AG04450 (cell line): Measurements from ENCODE around the gene ABT1. TPM values are rescaled to one million over a fixed set of nuclear protein-coding genes. Genes with fewer than 3 reads are reported as not detected.

Source experiments
- CTCF ChIA-PET: fragments of 300-600, 350-600 bp; formaldehyde crosslinking; extraction: SDS; loops from one replicate; lab custom pipeline; 2022; ENCODE audit warnings: antibody characterized with exemption, inconsistent platforms; lab: Charles Lee
- POLR2A ChIA-PET: fragments of 350-600 bp; formaldehyde crosslinking; extraction: SDS; loops from one replicate; lab custom pipeline; 2021; ENCODE audit warnings: antibody characterized with exemption, inconsistent platforms; lab: Yijun Ruan, JAX
- DNase-seq: peaks from one replicate; pipeline ENCODE4 v3.0.0-alpha.2; 2011; ENCODE audit warnings: low read depth, low spot score
- H3K27ac ChIP-seq: one replicate; pipeline ENCODE4 v1.5.1; 2012; ENCODE audit warnings: low read depth, low read length, control low read depth
- H3K27me3 ChIP-seq: one replicate; pipeline ENCODE4 v1.6.0; 2012; ENCODE audit warnings: low read length; ENCODE audit not compliant: control insufficient read depth, insufficient read depth
- H3K4me3 ChIP-seq: 2 replicates; pipeline ENCODE4 v1.5.1; 2011; ENCODE audit warnings: mild to moderate bottlenecking, low read depth, low read length, control low read depth
- H3K9me3 ChIP-seq: 2 replicates; pipeline ENCODE4 v1.5.1; 2012; ENCODE audit warnings: low read length; ENCODE audit not compliant: control insufficient read depth, insufficient read depth
- CTCF ChIP-seq: IDR thresholded peaks from 2 replicates; pipeline ENCODE4 v1.5.1; 2011; ENCODE audit warnings: low read depth, low read length, control low read depth, inconsistent platforms
- polyA plus RNA-seq: library from polyadenylated mRNA; depleted of rRNA; stranded (reverse); fragments of >200 nt; gene quantifications from 2 replicates; pipeline ENCODE4 v1.2.3, GENCODE V29; 2011

Gene ABT1
- polyA plus RNA-seq, 1 experiment = 12.8 TPM

GRCh38 chr6:26600759-26601158 is 4.0 kb downstream of the ABT1 start:
- ChIA-PET CTCF (interaction anchor here (1.1 to 1.7 kb wide), 2 partner anchors 478 to 526 kb away, joined by 5 to 6 read pairs; no protein-coding TSS in a partner anchor), POLR2A (interaction anchor here (0.8 kb wide), 1 partner anchor 25 kb away, joined by 4 read pairs; no protein-coding TSS in a partner anchor)
- no peak for TF ChIP-seq CTCF

GRCh38 chr6:26602262-26602661 is 5.5 kb downstream of the ABT1 start:
- no peak overlapping the region for H3K27ac ChIP-seq
- CTCF ChIA-PET = interaction anchor here (1.1 kb wide), 1 partner anchor 477 kb away, joined by 7 read pairs; no protein-coding TSS in a partner anchor
- H3K27me3 ChIP-seq = no peaks in the 10 kb centered on the region
- no peak overlapping the region for H3K4me3 ChIP-seq
- TF ChIP-seq CTCF = no peak
- POLR2A ChIA-PET = no interaction called here
- no peaks in the 10 kb centered on the region; the same call in 1 of the 2 replicates for H3K9me3 ChIP-seq
- no peak for DNase-seq

More at GRCh38 chr6:26600759-26601158, 4.0 kb downstream of the ABT1 start:
- no peak overlapping the region for H3K27ac ChIP-seq
- DNase-seq = no peak
- no peak overlapping the region for H3K4me3 ChIP-seq
- no peaks in the 10 kb centered on the region; the same call in 1 of the 2 replicates for H3K9me3 ChIP-seq
- H3K27me3 ChIP-seq = no peaks in the 10 kb centered on the region

GRCh38 chr6:26604026-26604425 is 7.3 kb downstream of the ABT1 start:
- H3K4me3 ChIP-seq = no peak overlapping the region
- ChIA-PET POLR2A (no interaction called here), CTCF (no interaction called here)
- DNase-seq = no peak
- no peaks in the 10 kb centered on the region for H3K9me3 ChIP-seq
- no peak for TF ChIP-seq CTCF
- no peak overlapping the region for H3K27ac ChIP-seq
- no peaks in the 10 kb centered on the region for H3K27me3 ChIP-seq

- Histone ChIP-seq H3K27me3 (no peaks in the 10 kb centered on the region), H3K9me3 (no peaks in the 10 kb centered on the region), H3K27ac (no peak overlapping the region), H3K4me3 (no peak overlapping the region)
- POLR2A ChIA-PET = no interaction called here
- CTCF ChIA-PET = no interaction called here
- TF ChIP-seq CTCF = no peak
- DNase-seq = no peak
Observed at GRCh38 chr6:26604797-26605196, 8.0 kb downstream of the ABT1 start.

GRCh38 chr6:26607434-26608230 is 10.9 kb downstream of the ABT1 start:
- CTCF ChIA-PET = interaction anchor here (0.6 to 4.1 kb wide), 15 partner anchors 12 to 1098 kb away, joined by 3 to 59 read pairs (median 4); partner anchors contain the start of gene ABT1
- peak overlapping the region; percentile 39 for H3K4me3 ChIP-seq
- peak; percentile 24 for DNase-seq

More at GRCh38 chr6:26607434-26608230, 10.9 kb downstream of the ABT1 start:
- POLR2A ChIA-PET = no interaction called here
- peaks cover 16% of the 10 kb centered on the region for H3K27me3 ChIP-seq
- H3K27ac ChIP-seq = no peak overlapping the region
- TF ChIP-seq CTCF = peak; percentile 91
- H3K9me3 ChIP-seq = no peaks in the 10 kb centered on the region
